Smooth muscle cell (in vitro differentiated cells): ENCODE measurements around the gene TMEM43. TPM values are rescaled to one million over a fixed set of nuclear protein-coding genes. Genes with fewer than 3 reads are reported as not detected.
A peak's percentile ranks its signal among the peaks of the same experiment; 100 is the strongest.

Source experiments
- DNase-seq: peaks from one replicate; lab custom pipeline; 2025; ENCODE audit not compliant: unreplicated experiment; lab: John Stamatoyannopoulos, UW
- H2AFZ ChIP-seq: fragments of 200-600 bp; sonication (generic); 2 replicates; pipeline ENCODE4 v1.6.0; 2016; ENCODE audit warnings: antibody characterized with exemption, low read depth, mild to moderate bottlenecking
- H3F3A ChIP-seq: fragments of 200-600 bp; sonication (generic); 2 replicates; pipeline ENCODE4 v1.6.0; 2017; ENCODE audit warnings: antibody characterized with exemption, low read depth
- H3K27ac ChIP-seq: fragments of 200-600 bp; sonication (generic); 2 replicates; pipeline ENCODE4 v1.5.1; 2016; ENCODE audit warnings: low read depth, mild to moderate bottlenecking
- H3K27me3 ChIP-seq: fragments of 200-600 bp; sonication (generic); 2 replicates; pipeline ENCODE4 v1.6.1; 2016; ENCODE audit warnings: low read depth, mild to moderate bottlenecking
- H3K36me3 ChIP-seq: fragments of 200-600 bp; sonication (generic); 2 replicates; pipeline ENCODE4 v1.5.1; 2016; ENCODE audit warnings: low read depth
- H3K4me1 ChIP-seq: fragments of 200-600 bp; sonication (generic); 2 replicates; pipeline ENCODE4 v1.5.1; 2016; ENCODE audit warnings: low read depth
- H3K4me2 ChIP-seq: fragments of 200-600 bp; sonication (generic); 2 replicates; pipeline ENCODE4 v1.6.0; 2016; ENCODE audit warnings: mild to moderate bottlenecking
- H3K4me3 ChIP-seq: fragments of 200-600 bp; sonication (generic); 2 replicates; pipeline ENCODE4 v1.5.1; 2016; ENCODE audit warnings: mild to moderate bottlenecking
- H3K79me2 ChIP-seq: fragments of 200-600 bp; sonication (generic); 2 replicates; pipeline ENCODE4 v1.6.0; 2016; ENCODE audit warnings: low read depth, mild to moderate bottlenecking
- H3K9ac ChIP-seq: fragments of 200-600 bp; sonication (generic); 2 replicates; pipeline ENCODE4 v1.6.0; 2016; ENCODE audit warnings: low read depth
- H3K9me3 ChIP-seq: fragments of 200-600 bp; sonication (generic); replicated peaks from 2 replicates; pipeline ENCODE4 v1.5.1; 2016; ENCODE audit warnings: low read depth
- H4K20me1 ChIP-seq: fragments of 200-600 bp; sonication (generic); 2 replicates; pipeline ENCODE4 v1.6.0; 2016; ENCODE audit warnings: low read depth
- CTCF ChIP-seq: fragments of 200-600 bp; sonication (generic); IDR thresholded peaks from 2 replicates; pipeline ENCODE4 v1.5.1; 2017; ENCODE audit warnings: borderline replicate concordance, mild to moderate bottlenecking, antibody characterized with exemption; ENCODE audit not compliant: insufficient read depth, poor library complexity, severe bottlenecking
- WGBS: methylation state at CpG from one replicate; pipeline ENCODE4 v1.1.7; 2016; ENCODE audit warnings: low lambda C conversion rate; 5-methylcytosine and 5-hydroxymethylcytosine counted together
- polyA plus RNA-seq: library from polyadenylated mRNA; unstranded; fragments of >200 nt; fragmentation: Nextera tagmentation; extraction: Ambion mirVana; gene quantifications from 2 replicates; pipeline ENCODE4 v1.2.1, GENCODE V29; 2016
- total RNA-seq: library from RNA; depleted of rRNA; stranded (reverse); fragments of >200 nt; gene quantifications from 2 replicates; pipeline ENCODE4 v1.2.3, GENCODE V29; 2014

TMEM43 gene
- total and polyA plus RNA-seq, 2 experiments from 2014 or later = 60.1 to 81.1 TPM

DNA sequence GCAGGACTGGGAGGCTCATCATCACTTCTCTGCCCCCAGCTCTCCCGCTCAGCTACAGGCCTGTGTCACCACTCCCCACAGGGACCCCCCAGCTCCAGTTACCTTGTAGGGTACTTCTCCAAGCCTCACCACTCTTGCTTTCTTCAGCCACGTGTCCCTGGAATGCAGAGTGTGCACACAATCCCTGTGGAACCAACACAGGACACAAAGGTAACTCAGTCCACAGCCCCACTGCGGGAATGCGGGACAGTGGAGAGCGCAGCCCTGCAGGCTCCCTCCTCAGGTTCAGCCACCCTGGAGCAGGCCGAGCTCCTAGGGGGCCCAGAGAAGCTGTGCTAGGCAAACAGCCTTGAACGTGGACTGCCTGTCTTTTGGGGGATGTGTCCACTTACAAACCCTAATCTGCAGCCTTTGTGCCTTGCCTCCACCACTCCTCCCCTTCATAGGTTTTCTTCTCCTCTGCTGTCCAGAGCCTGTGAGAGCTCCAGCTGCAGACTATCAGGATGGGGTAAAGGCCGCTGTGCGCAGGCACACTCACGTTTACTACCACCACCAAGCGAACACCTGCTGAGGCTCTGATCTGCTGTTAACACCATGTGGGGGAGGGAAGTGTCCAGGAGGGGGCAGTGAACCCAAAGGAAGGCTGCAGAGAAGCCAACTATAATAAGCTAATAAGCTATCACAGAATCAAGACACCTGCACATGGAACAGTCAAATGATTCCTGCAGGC is 27.5 kb downstream of the TMEM43 start:
- Histone ChIP-seq H3K36me3 (no peaks in the 10 kb centered on the region), H3K9ac (no peak overlapping the region), H3K4me1 (no peaks in the 10 kb centered on the region), H3K27ac (no peak overlapping the region), H3K9me3 (no peaks in the 10 kb centered on the region), H3K79me2 (no peaks in the 10 kb centered on the region), H3F3A (no peaks in the 10 kb centered on the region), H3K4me2 (no peak overlapping the region), H3K4me3 (no peak overlapping the region), H2AFZ (no peak overlapping the region), H4K20me1 (peaks cover 3% of the 10 kb centered on the region), H3K27me3 (no peaks in the 10 kb centered on the region)
- peak; percentile 13 for TF ChIP-seq CTCF
- WGBS = 95% methylated on average over 11 of the region's 11 CpGs
- DNase-seq = no peak

DNA sequence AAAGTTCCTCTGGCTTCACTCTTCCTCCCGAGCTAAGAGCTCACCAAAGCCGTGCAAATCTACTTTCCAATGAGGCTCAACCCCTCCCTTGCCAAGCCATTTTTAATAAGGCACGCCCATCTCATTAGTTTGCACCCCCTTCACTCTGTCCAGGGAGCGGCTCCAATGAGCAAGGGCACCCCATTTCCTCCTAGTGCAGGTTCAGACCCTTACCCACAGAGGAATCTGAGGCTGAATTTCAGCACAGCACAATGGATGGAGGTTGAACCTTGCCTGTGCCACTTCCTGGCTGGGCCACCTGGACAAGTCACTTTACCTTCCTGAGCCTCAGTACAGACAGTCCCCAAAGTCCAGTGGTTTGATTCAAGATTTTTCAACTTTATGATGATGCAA is 28.1 kb downstream of the TMEM43 start:
- no peaks in the 10 kb centered on the region for H3K4me1 ChIP-seq
- H3K4me3 ChIP-seq = no peak overlapping the region
- no peak overlapping the region for H3K9ac ChIP-seq
- no peak overlapping the region for H3K27ac ChIP-seq
- peaks cover 4% of the 10 kb centered on the region for H3K36me3 ChIP-seq
- peaks cover 3% of the 10 kb centered on the region for H4K20me1 ChIP-seq
- H3K4me2 ChIP-seq = no peak overlapping the region
- 93% methylated on average over 4 of the region's 4 CpGs for WGBS
- no peak for DNase-seq
- TF ChIP-seq CTCF = no peak
- no peaks in the 10 kb centered on the region for H3K27me3 ChIP-seq
- H3K9me3 ChIP-seq = no peaks in the 10 kb centered on the region
- no peaks in the 10 kb centered on the region for H3K79me2 ChIP-seq
- no peaks in the 10 kb centered on the region for H3F3A ChIP-seq
- H2AFZ ChIP-seq = no peak overlapping the region

GRCh38 chr3:14153663-14154062 is 28.8 kb downstream of the TMEM43 start:
- no peak overlapping the region for H2AFZ ChIP-seq
- TF ChIP-seq CTCF = no peak
- no peaks in the 10 kb centered on the region for H3K4me1 ChIP-seq
- H3K36me3 ChIP-seq = peaks cover 7% of the 10 kb centered on the region
- no peaks in the 10 kb centered on the region for H3F3A ChIP-seq
- H3K9ac ChIP-seq = no peak overlapping the region
- no peak overlapping the region for H3K4me3 ChIP-seq
- H3K27me3 ChIP-seq = no peaks in the 10 kb centered on the region
- H4K20me1 ChIP-seq = peaks cover 3% of the 10 kb centered on the region
- H3K4me2 ChIP-seq = no peak overlapping the region
- H3K27ac ChIP-seq = no peak overlapping the region
- 98% methylated on average over 6 of the region's 6 CpGs for WGBS
- H3K9me3 ChIP-seq = no peaks in the 10 kb centered on the region
- H3K79me2 ChIP-seq = no peaks in the 10 kb centered on the region
- DNase-seq = no peak

GRCh38 chr3:14154276-14154675 is 29.4 kb downstream of the TMEM43 start:
- no peak overlapping the region for H3K27ac ChIP-seq
- peaks cover 3% of the 10 kb centered on the region for H4K20me1 ChIP-seq
- no peak for DNase-seq
- no peak overlapping the region for H2AFZ ChIP-seq
- no peaks in the 10 kb centered on the region for H3K4me1 ChIP-seq
- no peak overlapping the region for H3K4me2 ChIP-seq
- WGBS = 98% methylated on average over 5 of the region's 5 CpGs
- no peaks in the 10 kb centered on the region for H3F3A ChIP-seq
- H3K79me2 ChIP-seq = no peaks in the 10 kb centered on the region
- TF ChIP-seq CTCF = no peak
- H3K9me3 ChIP-seq = no peaks in the 10 kb centered on the region
- peaks cover 13% of the 10 kb centered on the region for H3K36me3 ChIP-seq
- H3K27me3 ChIP-seq = no peaks in the 10 kb centered on the region
- no peak overlapping the region for H3K4me3 ChIP-seq
- no peak overlapping the region for H3K9ac ChIP-seq
